ENCODE measurements around the gene RAD51B. TPM values are rescaled to one million over a fixed set of nuclear protein-coding genes. Genes with fewer than 3 reads are reported as not detected.
A peak's percentile ranks its signal among the peaks of the same experiment; 100 is the strongest.

RAD51B gene
- total and polyA plus RNA-seq, 4 experiments from 2014 or later, result 22.0 to 35.7 (median 31.4) TPM

GRCh38 chr14:68543516-68543915, 723.9 kb downstream of the RAD51B start:
- H3K27ac ChIP-seq (ENCODE audit: low read depth, low read length), result no peak overlapping the region
- no peaks in the 10 kb centered on the region for H3K9me3 Mint-ChIP-seq
- peak overlapping the region in 1 of 7 donors; percentile 21 for H3K27ac Mint-ChIP-seq
- ChIA-PET CTCF (ENCODE audit: partially characterized antibody) (no interaction called here), POLR2A (ENCODE audit: partially characterized antibody) (no interaction called here)
- peaks cover 0 to 11% of the 10 kb centered on the region in 2 donors for H3K36me3 Mint-ChIP-seq
- peaks cover 0 to 13% (median 0%) of the 10 kb centered on the region in 4 donors for H3K4me1 Mint-ChIP-seq
- H3K36me3 ChIP-seq (ENCODE audit: insufficient read depth, low read length), result no peaks in the 10 kb centered on the region
- no peaks in the 10 kb centered on the region for H3K27me3 ChIP-seq (ENCODE audit: insufficient read depth, low read length)
- no peak overlapping the region for H3K4me3 ChIP-seq (ENCODE audit: low read length in 2 of 2)
- H3K4me3 Mint-ChIP-seq, result no peak overlapping the region
- intact Hi-C loops (cut with micrococcal nuclease), result no loop called here
- no peaks in the 10 kb centered on the region for H3K27me3 Mint-ChIP-seq
- H3K4me1 ChIP-seq (ENCODE audit: insufficient read depth, low read length), result no peaks in the 10 kb centered on the region
- DNase-seq, result no peak
- no peaks in the 10 kb centered on the region for H3K9me3 ChIP-seq (ENCODE audit: control insufficient read depth in 1 of 2, low read length in 2 of 2)

GRCh38 chr14:68544081-68544892, 724.7 kb downstream of the RAD51B start:
- Mint-ChIP-seq H3K4me1 (peaks cover 0 to 9% (median 0%) of the 10 kb centered on the region in 4 donors), H3K36me3 (peaks cover 0 to 11% of the 10 kb centered on the region in 2 donors), H3K4me3 (no peak overlapping the region), H3K9me3 (no peaks in the 10 kb centered on the region), H3K27ac (peak overlapping the region in 1 of 7 donors; percentile 21), H3K27me3 (no peaks in the 10 kb centered on the region)
- CTCF ChIA-PET (ENCODE audit: partially characterized antibody), result no interaction called here
- no peaks in the 10 kb centered on the region for H3K9me3 ChIP-seq (ENCODE audit: control insufficient read depth in 1 of 2, low read length in 2 of 2)
- no peak overlapping the region for H3K27ac ChIP-seq (ENCODE audit: low read depth, low read length)
- H3K4me1 ChIP-seq (ENCODE audit: insufficient read depth, low read length), result no peaks in the 10 kb centered on the region
- no peaks in the 10 kb centered on the region for H3K36me3 ChIP-seq (ENCODE audit: insufficient read depth, low read length)
- DNase-seq, result no peak
- intact Hi-C loops (cut with micrococcal nuclease), result no loop called here
- no peak overlapping the region for H3K4me3 ChIP-seq (ENCODE audit: low read length in 2 of 2)
- POLR2A ChIA-PET (ENCODE audit: partially characterized antibody), result no interaction called here
- H3K27me3 ChIP-seq (ENCODE audit: insufficient read depth, low read length), result no peaks in the 10 kb centered on the region

DNA sequence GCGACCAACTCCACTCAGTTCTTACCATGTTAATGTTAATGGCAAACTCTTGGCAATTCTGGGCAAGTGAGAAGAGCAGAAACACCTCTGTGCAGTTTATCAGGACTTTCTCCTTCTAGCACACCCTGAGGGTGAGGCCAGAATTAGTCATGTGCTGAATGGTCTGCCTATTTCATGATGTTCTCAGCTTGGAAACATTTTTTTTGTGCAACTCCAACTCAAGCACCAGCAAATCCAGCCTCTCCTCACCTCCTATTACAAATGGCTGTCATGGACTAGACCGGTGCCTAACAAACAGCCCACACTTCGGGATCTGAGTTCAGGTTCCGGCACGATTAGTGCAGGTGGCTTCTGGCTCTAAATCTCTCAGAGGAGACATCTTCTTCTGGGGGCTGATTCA, 727.3 kb downstream of the RAD51B start:
- Mint-ChIP-seq H3K36me3 (peaks cover 0 to 6% of the 10 kb centered on the region in 2 donors), H3K4me3 (no peak overlapping the region), H3K4me1 (peaks cover 0 to 8% (median 0%) of the 10 kb centered on the region in 4 donors), H3K27ac (no peak overlapping the region), H3K9me3 (no peaks in the 10 kb centered on the region), H3K27me3 (no peaks in the 10 kb centered on the region)
- Histone ChIP-seq H3K4me1 (ENCODE audit: insufficient read depth, low read length) (no peaks in the 10 kb centered on the region), H3K4me3 (ENCODE audit: low read length in 2 of 2) (no peak overlapping the region), H3K9me3 (ENCODE audit: control insufficient read depth in 1 of 2, low read length in 2 of 2) (no peaks in the 10 kb centered on the region), H3K27ac (ENCODE audit: low read depth, low read length) (no peak overlapping the region), H3K27me3 (ENCODE audit: insufficient read depth, low read length) (no peaks in the 10 kb centered on the region), H3K36me3 (ENCODE audit: insufficient read depth, low read length) (no peaks in the 10 kb centered on the region)
- intact Hi-C loops (cut with micrococcal nuclease), result no loop called here
- ChIA-PET POLR2A (ENCODE audit: partially characterized antibody) (no interaction called here), CTCF (ENCODE audit: partially characterized antibody) (no interaction called here)
- DNase-seq, result no peak

DNA sequence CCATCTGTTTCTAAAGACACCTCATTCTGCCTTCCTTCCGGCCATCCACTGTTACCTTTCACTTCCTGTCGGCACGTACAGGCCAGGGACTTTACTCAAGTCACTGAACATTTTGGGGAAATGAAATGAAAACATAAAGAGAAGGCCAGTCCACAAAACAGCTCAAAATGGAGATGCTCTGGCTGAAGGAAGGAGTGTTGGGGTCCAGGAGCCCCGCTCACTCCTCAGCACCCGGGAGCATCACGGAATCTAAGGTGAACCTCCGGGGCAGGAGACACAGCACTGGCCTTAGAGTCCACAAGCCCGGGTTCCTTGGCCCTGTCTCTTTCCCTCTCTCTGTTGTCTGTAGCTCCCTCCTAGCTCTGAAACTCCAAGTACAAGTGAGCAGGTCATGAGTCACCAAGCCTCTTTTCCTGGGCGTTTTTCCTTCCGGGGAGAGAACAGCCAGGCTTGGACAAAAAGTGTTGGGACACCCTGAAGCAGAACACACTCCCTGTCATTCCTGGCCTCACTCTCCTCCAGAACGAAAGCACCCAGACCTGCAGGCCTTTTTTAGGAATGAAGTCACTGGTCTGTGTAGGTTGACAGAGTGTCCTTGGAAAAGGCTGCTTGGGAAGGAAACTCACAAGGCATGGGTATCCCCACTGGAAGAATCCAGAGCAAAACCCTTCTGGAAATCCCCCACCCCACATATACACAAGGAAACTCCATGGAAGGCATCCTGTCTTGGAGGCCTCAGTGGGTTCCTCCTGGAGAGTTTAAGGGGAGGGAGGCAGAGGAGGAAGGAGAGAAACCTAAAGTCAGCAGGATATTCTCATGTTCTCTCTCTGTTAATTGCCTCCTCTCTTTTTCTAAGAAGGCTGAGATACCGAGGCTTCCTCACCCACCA, 728.0 kb downstream of the RAD51B start:
- Histone ChIP-seq H3K4me1 (ENCODE audit: insufficient read depth, low read length) (no peaks in the 10 kb centered on the region), H3K36me3 (ENCODE audit: insufficient read depth, low read length) (no peaks in the 10 kb centered on the region), H3K9me3 (ENCODE audit: control insufficient read depth in 1 of 2, low read length in 2 of 2) (no peaks in the 10 kb centered on the region), H3K27me3 (ENCODE audit: insufficient read depth, low read length) (no peaks in the 10 kb centered on the region), H3K27ac (ENCODE audit: low read depth, low read length) (no peak overlapping the region), H3K4me3 (ENCODE audit: low read length in 2 of 2) (no peak overlapping the region)
- no peak overlapping the region for H3K4me3 Mint-ChIP-seq
- H3K9me3 Mint-ChIP-seq, result no peaks in the 10 kb centered on the region
- CTCF ChIA-PET (ENCODE audit: partially characterized antibody), result no interaction called here
- H3K27ac Mint-ChIP-seq, result no peak overlapping the region
- POLR2A ChIA-PET (ENCODE audit: partially characterized antibody), result no interaction called here
- H3K27me3 Mint-ChIP-seq, result no peaks in the 10 kb centered on the region
- peaks cover under 1 to 8% (median 1%) of the 10 kb centered on the region in 4 donors for H3K4me1 Mint-ChIP-seq
- intact Hi-C loops (cut with micrococcal nuclease), result no loop called here
- peaks cover 0 to 6% of the 10 kb centered on the region in 2 donors for H3K36me3 Mint-ChIP-seq
- no peak for DNase-seq

DNA sequence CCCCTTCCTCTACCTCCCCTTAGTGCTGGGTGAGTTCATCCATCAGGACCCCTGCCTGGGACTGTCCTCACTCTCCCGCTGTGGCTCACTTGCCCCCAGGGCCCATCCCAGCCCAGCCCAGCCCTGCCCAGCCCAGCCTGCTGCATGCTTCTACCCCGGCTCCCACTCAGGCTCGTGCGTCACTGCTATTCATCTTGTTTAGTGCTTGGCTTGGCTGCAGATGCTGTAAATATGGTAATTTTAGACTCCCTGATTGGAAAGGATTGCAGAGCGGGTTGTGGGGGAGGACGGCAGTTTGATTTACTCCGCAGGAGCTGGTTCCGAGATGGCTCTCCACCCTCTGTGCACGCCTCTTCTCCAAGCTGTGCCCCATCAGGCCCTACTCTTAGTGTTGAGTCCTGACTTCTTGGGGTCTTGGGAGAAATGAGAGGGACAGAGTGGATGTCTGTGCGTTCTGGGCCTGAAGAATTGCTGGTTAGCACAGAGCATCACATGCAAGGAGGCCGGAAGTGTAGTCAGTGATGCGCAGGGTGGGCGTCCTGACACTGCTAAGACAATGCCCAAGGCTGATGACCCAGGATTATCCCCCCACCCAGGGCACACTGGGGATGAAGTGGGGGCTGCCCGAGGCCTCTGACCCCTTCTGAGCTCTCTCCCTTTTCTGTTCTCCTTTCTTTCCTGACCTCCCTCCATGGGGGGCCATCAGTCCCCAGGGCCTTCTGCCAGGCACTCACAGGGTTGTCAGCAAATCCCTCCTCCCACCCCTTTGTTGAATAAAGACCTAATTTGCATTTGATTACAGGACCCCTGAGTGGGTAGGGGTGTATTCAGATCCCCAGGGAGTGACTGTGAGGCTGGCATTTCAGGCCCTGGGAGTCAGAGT, 728.9 kb downstream of the RAD51B start:
- H3K4me1 ChIP-seq (ENCODE audit: insufficient read depth, low read length), result no peaks in the 10 kb centered on the region
- H3K4me3 ChIP-seq (ENCODE audit: low read length in 2 of 2), result no peak overlapping the region
- ChIA-PET CTCF (ENCODE audit: partially characterized antibody) (no interaction called here), POLR2A (ENCODE audit: partially characterized antibody) (no interaction called here)
- H3K36me3 ChIP-seq (ENCODE audit: insufficient read depth, low read length), result no peaks in the 10 kb centered on the region
- no peaks in the 10 kb centered on the region for H3K9me3 ChIP-seq (ENCODE audit: control insufficient read depth in 1 of 2, low read length in 2 of 2)
- peak overlapping the region in 1 of 7 donors; percentile 29 for H3K27ac Mint-ChIP-seq
- no peaks in the 10 kb centered on the region for H3K27me3 ChIP-seq (ENCODE audit: insufficient read depth, low read length)
- H3K27me3 Mint-ChIP-seq, result no peaks in the 10 kb centered on the region
- H3K27ac ChIP-seq (ENCODE audit: low read depth, low read length), result no peak overlapping the region
- no peak for DNase-seq
- no peaks in the 10 kb centered on the region for H3K9me3 Mint-ChIP-seq
- peaks cover 0 to 6% of the 10 kb centered on the region in 2 donors for H3K36me3 Mint-ChIP-seq
- peaks cover 4 to 12% (median 9%) of the 10 kb centered on the region in 4 donors for H3K4me1 Mint-ChIP-seq
- intact Hi-C loops (cut with micrococcal nuclease), result no loop called here
- H3K4me3 Mint-ChIP-seq, result no peak overlapping the region

DNA sequence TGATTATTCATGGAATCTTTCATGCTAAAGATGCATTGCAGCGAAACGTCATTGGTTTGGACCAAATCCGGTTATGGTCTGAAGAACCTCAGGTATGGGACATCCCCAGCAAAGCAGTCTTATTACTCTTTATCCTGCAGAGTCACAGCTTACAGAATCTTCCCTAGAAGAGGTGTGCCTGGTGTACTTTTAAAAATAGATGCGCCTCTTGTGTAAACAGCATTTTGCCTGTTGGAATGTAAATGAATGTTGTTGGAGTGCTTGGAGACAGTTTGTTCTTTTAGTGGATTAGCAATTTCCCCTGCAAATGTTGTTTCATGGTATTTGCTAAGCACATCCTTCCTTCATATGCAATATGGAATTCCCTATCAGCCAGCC, 730.7 kb downstream of the RAD51B start:
- Mint-ChIP-seq H3K4me1 (peaks cover 7 to 10% (median 8%) of the 10 kb centered on the region in 4 donors), H3K27me3 (no peaks in the 10 kb centered on the region), H3K27ac (no peak overlapping the region), H3K4me3 (no peak overlapping the region), H3K9me3 (no peaks in the 10 kb centered on the region), H3K36me3 (peaks cover 0 to 4% of the 10 kb centered on the region in 2 donors)
- Histone ChIP-seq H3K27ac (ENCODE audit: low read depth, low read length) (no peak overlapping the region), H3K4me3 (ENCODE audit: low read length in 2 of 2) (no peak overlapping the region), H3K27me3 (ENCODE audit: insufficient read depth, low read length) (no peaks in the 10 kb centered on the region), H3K36me3 (ENCODE audit: insufficient read depth, low read length) (no peaks in the 10 kb centered on the region), H3K9me3 (ENCODE audit: control insufficient read depth in 1 of 2, low read length in 2 of 2) (no peaks in the 10 kb centered on the region), H3K4me1 (ENCODE audit: insufficient read depth, low read length) (no peaks in the 10 kb centered on the region)
- ChIA-PET CTCF (ENCODE audit: partially characterized antibody) (no interaction called here), POLR2A (ENCODE audit: partially characterized antibody) (no interaction called here)
- intact Hi-C loops (cut with micrococcal nuclease), result no loop called here
- DNase-seq, result no peak

Data from CD4-positive, alpha-beta memory T cell (primary cell).